Measurements from ENCODE around the gene NT5DC3.

- no peak for TF ChIP-seq CTCF (IDR thresholded peaks at IDR 0.05)
- TF ChIP-seq POLR2A (IDR thresholded peaks at IDR 0.05): no peak
Observed at GRCh38 chr12:103824290-103824689, 16.7 kb downstream of the NT5DC3 start.

Data from breast epithelium (tissue), 3 donors.